D721Med (cell line): ENCODE measurements around the gene CYYR1.

Experiments
- DNase-seq: peaks from one replicate; pipeline ENCODE4 v3.0.0; 2011; ENCODE audit warnings: low spot score; ENCODE audit not compliant: insufficient read length
- FAIRE-seq: peaks from 2 replicates; lab custom pipeline; 2011; peaks lifted over from hg19 to GRCh38; lab: Jason Lieb, UNC
- TF ChIP-seq, protein P1 (sequence below): IDR thresholded peaks from 2 replicates; pipeline ENCODE4 v1.5.1; 2012; ENCODE audit warnings: mild to moderate bottlenecking, control low read depth; ENCODE audit not compliant: insufficient read depth; ENCODE audit errors: missing control alignments

The CYYR1 gene

DNA sequence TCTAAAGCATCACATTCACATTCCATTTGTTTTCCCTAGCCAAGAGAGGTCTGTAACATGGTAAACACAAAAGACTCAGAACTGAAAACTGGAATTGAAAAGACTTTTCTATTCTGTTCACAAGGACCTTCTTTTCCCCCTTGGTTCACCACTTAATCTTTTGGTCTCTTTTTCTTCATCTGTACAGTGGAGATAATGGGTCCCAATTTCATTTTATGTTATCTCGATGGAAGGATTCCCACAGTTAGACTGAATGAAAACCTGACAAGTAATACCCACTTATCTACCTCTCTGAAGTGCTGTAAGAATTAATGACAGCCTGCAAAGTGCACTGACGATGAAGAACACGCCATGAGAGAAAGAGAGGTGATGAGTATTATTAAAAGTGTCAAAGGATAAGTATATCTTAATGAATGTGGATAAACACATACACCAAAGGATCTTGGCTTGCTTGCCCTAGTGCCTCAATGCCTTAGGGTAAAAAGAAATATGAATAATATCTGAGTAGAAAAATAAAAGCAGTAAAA, 71.5 kb downstream of the CYYR1 start:
- FAIRE-seq (no peak), DNase-seq (no peak)
- TF ChIP-seq, protein P1, sequence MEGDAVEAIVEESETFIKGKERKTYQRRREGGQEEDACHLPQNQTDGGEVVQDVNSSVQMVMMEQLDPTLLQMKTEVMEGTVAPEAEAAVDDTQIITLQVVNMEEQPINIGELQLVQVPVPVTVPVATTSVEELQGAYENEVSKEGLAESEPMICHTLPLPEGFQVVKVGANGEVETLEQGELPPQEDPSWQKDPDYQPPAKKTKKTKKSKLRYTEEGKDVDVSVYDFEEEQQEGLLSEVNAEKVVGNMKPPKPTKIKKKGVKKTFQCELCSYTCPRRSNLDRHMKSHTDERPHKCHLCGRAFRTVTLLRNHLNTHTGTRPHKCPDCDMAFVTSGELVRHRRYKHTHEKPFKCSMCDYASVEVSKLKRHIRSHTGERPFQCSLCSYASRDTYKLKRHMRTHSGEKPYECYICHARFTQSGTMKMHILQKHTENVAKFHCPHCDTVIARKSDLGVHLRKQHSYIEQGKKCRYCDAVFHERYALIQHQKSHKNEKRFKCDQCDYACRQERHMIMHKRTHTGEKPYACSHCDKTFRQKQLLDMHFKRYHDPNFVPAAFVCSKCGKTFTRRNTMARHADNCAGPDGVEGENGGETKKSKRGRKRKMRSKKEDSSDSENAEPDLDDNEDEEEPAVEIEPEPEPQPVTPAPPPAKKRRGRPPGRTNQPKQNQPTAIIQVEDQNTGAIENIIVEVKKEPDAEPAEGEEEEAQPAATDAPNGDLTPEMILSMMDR: no peak

DNA sequence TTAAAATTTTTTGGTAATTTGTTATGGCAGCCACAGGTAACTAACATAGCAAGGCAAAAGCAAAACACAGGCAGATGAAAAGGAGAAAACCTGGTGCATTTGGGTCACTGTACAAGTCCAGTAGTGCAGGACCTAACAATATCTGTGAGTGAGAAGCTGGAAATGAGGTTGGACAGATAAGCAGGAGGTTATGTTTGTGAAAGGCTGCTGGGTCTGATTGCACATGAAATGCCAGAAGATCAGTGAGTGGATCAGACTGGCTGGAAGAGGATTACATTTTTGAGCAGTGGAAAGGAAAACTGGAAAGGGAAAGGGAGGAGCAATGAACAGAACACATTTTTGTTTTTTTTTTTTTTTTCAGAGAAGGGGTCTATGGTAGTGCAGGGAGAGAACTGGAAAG, 73.6 kb downstream of the CYYR1 start:
- DNase-seq (no peak), FAIRE-seq (no peak)
- TF ChIP-seq, protein P1: no peak

DNA sequence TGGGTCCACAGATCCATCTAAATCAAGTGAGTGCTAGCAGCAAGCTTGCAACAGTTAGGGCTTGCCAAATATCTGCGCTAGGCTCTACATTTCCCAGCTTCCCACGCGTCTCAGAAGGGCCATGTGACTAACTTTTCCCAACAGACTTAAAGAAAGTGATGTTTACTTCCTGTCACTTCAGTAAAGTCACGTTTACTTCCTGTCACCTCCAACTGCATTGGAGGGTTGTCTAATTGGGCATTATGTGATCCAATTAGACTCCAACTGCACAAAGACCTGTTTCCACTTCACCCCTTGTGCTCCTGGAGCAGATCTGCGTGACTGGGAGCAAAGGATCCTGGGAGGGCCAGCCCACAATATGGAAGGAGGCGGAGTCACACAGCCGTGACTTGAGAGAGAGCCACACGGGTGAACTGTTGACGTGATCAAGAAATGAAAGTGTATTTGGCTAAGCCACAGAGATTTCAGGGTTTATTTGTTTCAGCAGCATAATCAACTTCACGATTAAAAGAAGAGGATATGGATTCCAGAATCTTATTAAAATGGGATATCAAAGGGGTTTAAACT, 77.7 kb downstream of the CYYR1 start:
- TF ChIP-seq, protein P1: no peak
- FAIRE-seq (no peak), DNase-seq (no peak)

DNA sequence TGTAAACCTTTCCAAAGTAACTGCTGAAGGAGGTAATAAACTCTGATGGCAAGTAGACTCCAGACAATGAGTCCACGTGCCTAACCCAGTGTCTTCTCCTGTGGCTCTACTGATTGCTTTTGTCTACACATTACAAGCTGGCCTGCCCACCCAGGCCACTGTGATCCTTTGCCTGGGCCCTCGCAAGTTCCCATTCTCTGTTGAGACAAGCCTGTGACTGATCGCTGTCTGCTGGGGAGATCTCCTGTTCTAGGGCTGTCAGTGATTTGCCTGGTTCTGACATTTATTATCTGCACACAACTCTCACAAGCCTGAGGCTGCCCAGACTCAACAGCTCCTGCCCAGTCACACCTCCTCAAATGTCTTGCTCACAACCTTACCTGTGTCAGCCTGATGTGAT, 81.4 kb downstream of the CYYR1 start:
- TF ChIP-seq, protein P1: no peak
- FAIRE-seq (no peak), DNase-seq (no peak)

DNA sequence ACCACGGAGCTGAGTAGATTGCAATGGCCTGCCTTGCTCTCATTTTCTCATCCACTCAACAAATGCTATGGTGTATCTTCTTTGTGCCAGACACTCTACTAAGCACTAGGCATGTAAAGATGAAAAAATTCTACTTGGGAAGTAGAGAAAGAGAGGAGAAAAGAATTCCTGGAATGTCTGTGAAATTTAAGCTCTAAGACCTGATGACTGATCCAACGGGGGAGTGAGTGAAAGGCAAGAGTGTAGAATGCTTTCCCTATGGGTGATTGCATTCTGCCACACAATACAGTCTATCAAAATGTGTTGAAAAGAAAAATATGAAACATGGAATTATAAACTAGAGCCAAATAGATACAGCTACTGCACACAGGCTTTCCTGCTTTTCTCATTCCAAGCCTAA, 82.3 kb downstream of the CYYR1 start:
- FAIRE-seq (no peak), DNase-seq (no peak)
- TF ChIP-seq, protein P1: no peak

DNA sequence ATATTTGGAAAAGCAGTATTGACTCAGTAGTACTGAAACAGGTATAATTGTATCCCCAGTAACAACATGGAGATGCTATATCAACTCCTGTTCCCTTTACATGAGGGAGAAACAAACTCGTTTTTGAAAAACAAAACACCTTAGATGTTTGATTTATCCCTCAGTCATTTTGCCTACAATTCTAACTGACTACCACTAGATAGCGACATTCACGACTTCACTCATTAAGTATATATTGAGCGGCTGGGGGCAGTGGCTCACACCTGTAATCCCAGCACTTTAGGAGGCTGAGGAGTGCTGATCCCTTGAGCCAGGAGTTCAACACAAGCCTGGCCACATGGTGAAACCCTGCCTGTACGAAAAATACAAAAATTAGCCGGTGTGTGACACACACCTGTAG, 83.3 kb downstream of the CYYR1 start:
- DNase-seq (no peak), FAIRE-seq (no peak)
- TF ChIP-seq, protein P1: no peak

DNA sequence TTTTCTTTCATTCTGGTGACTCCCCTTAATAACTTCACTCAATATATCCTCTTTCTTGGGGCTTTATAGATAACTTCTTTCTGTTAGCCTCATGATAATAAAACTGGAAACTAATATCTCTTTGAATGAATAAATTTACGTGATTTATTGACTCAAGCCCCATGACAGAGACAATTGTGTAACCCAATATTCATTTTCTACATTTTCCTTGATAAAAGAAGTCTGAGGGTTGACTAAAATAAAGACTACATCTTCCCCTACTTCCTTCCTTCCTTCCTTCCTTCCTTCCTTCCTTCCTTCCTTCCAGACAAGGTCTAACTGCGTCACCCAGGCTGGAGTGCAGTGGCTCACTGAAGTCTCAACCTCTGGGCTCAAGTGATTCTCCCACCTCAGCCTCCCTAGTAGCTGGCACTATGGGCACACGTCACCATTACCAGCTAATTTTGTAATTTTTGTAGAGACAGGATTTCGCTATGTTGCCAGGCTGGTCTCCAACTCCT, 85.1 kb downstream of the CYYR1 start:
- TF ChIP-seq, protein P1: no peak
- DNase-seq (no peak), FAIRE-seq (no peak)
